K562 (cell line): ENCODE data around the gene C10orf71. TPM values are rescaled to one million over a fixed set of nuclear protein-coding genes. Genes with fewer than 3 reads are reported as not detected.

ENCODE experiments used
- ATAC-seq: fragments of 200-7000 bp; cut with Tn5 transposase; 3 replicates; pipeline ENCODE4 v1.9.1; 2020; ENCODE audit warnings: moderate library complexity
- BruUV-seq: library from RNA; stranded (reverse); fragments of 400-500 nt; replicated peaks from 2 replicates; lab custom pipeline; 2021; lab: Mats Ljungman, UMichigan
- CTCF ChIA-PET: fragments of 300-600 bp; formaldehyde crosslinking; extraction: SDS; loops from one replicate; lab custom pipeline; 2021; ENCODE audit warnings: low intra/inter-chr PET ratio; lab: Yijun Ruan, JAX
- POLR2A ChIA-PET: fragments of 300-600, 350-650 bp; sonication (Branson Sonifier 250); formaldehyde crosslinking; extraction: SDS; loops from one replicate; lab custom pipeline; 2021; ENCODE audit warnings: antibody characterized with exemption, inconsistent platforms; lab: Yijun Ruan, JAX
- DNase-seq, 4 experiments: peaks; one replicate each; pipeline versions ENCODE4 v3.0.0 to v3.0.0-alpha.2; 2011 to 2018; ENCODE audit warnings: low spot score in 3 of 4, mixed read lengths in 3 of 4; ENCODE audit errors: extremely low read depth in 1 of 4
- FAIRE-seq: peaks from 2 replicates; lab custom pipeline; 2011; peaks lifted over from hg19 to GRCh38; lab: Jason Lieb, UNC
- H2AFZ ChIP-seq: 2 replicates; pipeline ENCODE4 v1.6.0; 2011; ENCODE audit warnings: low read depth, low read length, control low read depth, inconsistent platforms
- H3K27ac ChIP-seq: fragments of 200-600 bp; 3 replicates; pipeline ENCODE4 v1.8.0; 2011; ENCODE audit warnings: low read depth, mild to moderate bottlenecking, control low read depth, inconsistent platforms, low read length, moderate library complexity, mixed read lengths; ENCODE audit errors: extremely low read depth
- H3K27me3 ChIP-seq, 2 experiments: fragments of 300-600 bp in 1 of 2; 2 replicates in 1 of 2; 3 replicates in 1 of 2; pipeline versions ENCODE4 v1.6.0 to v1.8.0; 2011; ENCODE audit warnings: inconsistent platforms in 2 of 2, low read length in 2 of 2, mild to moderate bottlenecking in 1 of 2, mixed read lengths in 1 of 2, moderate library complexity in 1 of 2; ENCODE audit not compliant: control insufficient read depth in 2 of 2, insufficient read depth in 2 of 2
- H3K36me3 ChIP-seq: fragments of 300-600 bp; 3 replicates; pipeline ENCODE4 v1.8.0; 2011; ENCODE audit warnings: mild to moderate bottlenecking, low read length, inconsistent platforms; ENCODE audit not compliant: control insufficient read depth, insufficient read depth
- H3K4me1 ChIP-seq, 2 experiments: fragments of 200-600 bp in 1 of 2; replicated peaks in 1 of 2; 2 replicates in 1 of 2; 3 replicates in 1 of 2; pipeline versions ENCODE4 v1.5.1 to v1.8.0; 2011; ENCODE audit warnings: inconsistent platforms in 2 of 2, low read length in 2 of 2, mild to moderate bottlenecking in 1 of 2, mixed read lengths in 1 of 2, moderate library complexity in 1 of 2; ENCODE audit not compliant: control insufficient read depth in 2 of 2, insufficient read depth in 2 of 2
- H3K4me2 ChIP-seq: 2 replicates; pipeline ENCODE4 v1.6.1; 2011; ENCODE audit warnings: low read length, control low read depth, inconsistent platforms, mixed read lengths; ENCODE audit not compliant: insufficient read depth
- H3K4me3 ChIP-seq: fragments of 200-600 bp; sonication (generic), shearing (Covaris generic); 2 replicates; pipeline ENCODE4 v1.5.1; 2016; ENCODE audit warnings: control low read depth, inconsistent platforms
- H3K79me2 ChIP-seq: fragments of 200-600 bp; 3 replicates; pipeline ENCODE4 v1.8.0; 2011; ENCODE audit warnings: low read length, inconsistent platforms; ENCODE audit not compliant: control insufficient read depth, insufficient read depth
- H3K9ac ChIP-seq, 2 experiments: 2 replicates each; pipeline versions ENCODE4 v1.6.0 to v1.6.1; 2011; ENCODE audit warnings: low read depth in 2 of 2, low read length in 2 of 2, control low read depth in 1 of 2, inconsistent platforms in 1 of 2, mild to moderate bottlenecking in 1 of 2, mixed read lengths in 1 of 2; ENCODE audit not compliant: insufficient read depth in 1 of 2
- H3K9me1 ChIP-seq: one replicate; pipeline ENCODE4 v1.6.0; 2011; ENCODE audit warnings: inconsistent platforms, mild to moderate bottlenecking, low read length, moderate library complexity; ENCODE audit not compliant: control insufficient read depth, insufficient read depth
- H3K9me3 ChIP-seq: replicated peaks from 2 replicates; pipeline ENCODE4 v1.5.1; 2011; ENCODE audit warnings: low read depth, low read length, inconsistent platforms; ENCODE audit not compliant: control insufficient read depth, insufficient read depth
- H4K20me1 ChIP-seq: replicated peaks from 2 replicates; pipeline ENCODE4 v1.6.1; 2011; ENCODE audit warnings: low read length, inconsistent platforms, mixed read lengths; ENCODE audit not compliant: control insufficient read depth, insufficient read depth
- KDM1A ChIP-seq, 2 experiments: fragments of 450-650 bp; IDR thresholded peaks; 2 replicates each; pipeline ENCODE4 v1.6.1; 2016; ENCODE audit warnings: mild to moderate bottlenecking in 2 of 2
- RERE ChIP-seq: sonication (generic); formaldehyde crosslinking; IDR thresholded peaks from 2 replicates; pipeline ENCODE4 v1.8.0; 2023; ENCODE audit warnings: missing genetic modification reagents, mild to moderate bottlenecking, borderline replicate concordance
- ZBTB8A ChIP-seq: fragments of 450-650 bp; IDR thresholded peaks from 2 replicates; pipeline ENCODE4 v1.6.1; 2018; ENCODE audit warnings: mild to moderate bottlenecking, moderate library complexity; ENCODE audit not compliant: partially characterized antibody
- ZKSCAN3 ChIP-seq: fragments of 250-450 bp; sonication (Bioruptor Pico); IDR thresholded peaks from 2 replicates; pipeline ENCODE4 v1.4.0; 2020
- ZNF239 ChIP-seq: fragments of 250-450 bp; sonication (Bioruptor Pico); IDR thresholded peaks from 2 replicates; pipeline ENCODE4 v1.4.0; 2020; ENCODE audit warnings: mild to moderate bottlenecking
- whole genome bisulfite sequencing: fragments of 100-300 bp; shearing (Covaris generic); methylation state at CpG from one replicate; pipeline ENCODE4 v1.1.6; 2016; ENCODE audit warnings: low coverage, mixed read lengths; ENCODE audit not compliant: insufficient coverage; ENCODE audit errors: missing lambda C conversion rate; 5-methylcytosine and 5-hydroxymethylcytosine counted together
- in situ Hi-C: fragments of 300-500 bp; cut with MboI; formaldehyde crosslinking; loops from 4 replicates; pipeline ENCODE4 v1.15.0; 2018; ENCODE audit warnings: inconsistent platforms, mixed read lengths
- intact Hi-C: fragments of 100-400 bp; cut with micrococcal nuclease; formaldehyde crosslinking; loops from 2 replicates; pipeline ENCODE4 v1.14.2; 2022
- polyA plus RNA-seq, 8 experiments: library from polyadenylated mRNA; depleted of rRNA in 4 of 8; stranded (reverse) in 5 of 8; unstranded in 3 of 8; fragments of >200 nt; fragmentation: Nextera tagmentation in 2 of 8; fragmentation: Illumina TruSeq in 1 of 8; extraction: Ambion mirVana in 2 of 8; extraction: Trizol in 1 of 8; gene quantifications; 2 replicates each; pipeline versions ENCODE4 v1.2.1 to v1.2.3, GENCODE V29; 2011 to 2014; ENCODE audit warnings: inconsistent platforms in 1 of 8, missing spikeins in 1 of 8
- total RNA-seq, 7 experiments: library from RNA; depleted of rRNA in 6 of 7; stranded (reverse); fragments of >200 nt in 6 of 7; fragmentation: Illumina TruSeq in 2 of 7; extraction: Trizol in 2 of 7; gene quantifications; 2 replicates each; pipeline versions ENCODE4 v1.2.1 to v1.2.3, GENCODE V29; 2011 to 2021; ENCODE audit warnings: low replicate concordance in 1 of 7
- TF ChIP-seq, protein P1 (sequence below): fragments of 450-650 bp; IDR thresholded peaks from 2 replicates; pipeline ENCODE4 v1.6.1; 2016; ENCODE audit warnings: low read depth

The C10orf71 gene
- total and polyA plus RNA-seq, 9 of the 15 experiments (the other 6 are each of a cell fraction or from before 2014, with no cell fraction given): 0.06 to 4.5 (median 1.3) TPM

GRCh38 chr10:49294731-49295130, 4.2 kb upstream of the C10orf71 start (continued):
- no peak for TF ChIP-seq RERE

GRCh38 chr10:49295297-49295696, 3.7 kb upstream of the C10orf71 start:
- Histone ChIP-seq H3K27ac (no peak overlapping the region), H3K79me2 (peaks cover 23% of the 10 kb centered on the region), H3K9ac (peak overlapping the region in 1 of 2 experiments; percentile 52; a peak in 2 of 4 replicates), H3K36me3 (no peaks in the 10 kb centered on the region), H3K4me2 (no peak overlapping the region), H3K27me3 (no peaks in the 10 kb centered on the region), H4K20me1 (no peaks in the 10 kb centered on the region), H3K9me3 (no peaks in the 10 kb centered on the region), H3K9me1 (no peaks in the 10 kb centered on the region), H2AFZ (no peak overlapping the region), H3K4me3 (no peak overlapping the region), H3K4me1 (peaks cover 23 to 33% of the 10 kb centered on the region in 2 experiments)
- 85% methylated on average over 3 of the region's 3 CpGs for WGBS
- intact Hi-C loops: no loop called here
- BruUV-seq: no TSS peak
- DNase-seq (no peak), ATAC-seq (no peak), FAIRE-seq (no peak)
- in situ Hi-C loops: no loop called here
- ChIA-PET POLR2A (interaction anchor here (0.6 to 1.8 kb wide), 4 partner anchors 8 to 22 kb away, joined by 4 to 8 read pairs (median 4); no protein-coding TSS in a partner anchor), CTCF (no interaction called here)
- TF ChIP-seq ZNF239 (CRISPR knock-in tag) (no peak), ZKSCAN3 (CRISPR knock-in tag) (no peak), ZBTB8A (no peak), KDM1A (IDR thresholded peaks at IDR 0.05) (no peak)
- TF ChIP-seq, protein P1, sequence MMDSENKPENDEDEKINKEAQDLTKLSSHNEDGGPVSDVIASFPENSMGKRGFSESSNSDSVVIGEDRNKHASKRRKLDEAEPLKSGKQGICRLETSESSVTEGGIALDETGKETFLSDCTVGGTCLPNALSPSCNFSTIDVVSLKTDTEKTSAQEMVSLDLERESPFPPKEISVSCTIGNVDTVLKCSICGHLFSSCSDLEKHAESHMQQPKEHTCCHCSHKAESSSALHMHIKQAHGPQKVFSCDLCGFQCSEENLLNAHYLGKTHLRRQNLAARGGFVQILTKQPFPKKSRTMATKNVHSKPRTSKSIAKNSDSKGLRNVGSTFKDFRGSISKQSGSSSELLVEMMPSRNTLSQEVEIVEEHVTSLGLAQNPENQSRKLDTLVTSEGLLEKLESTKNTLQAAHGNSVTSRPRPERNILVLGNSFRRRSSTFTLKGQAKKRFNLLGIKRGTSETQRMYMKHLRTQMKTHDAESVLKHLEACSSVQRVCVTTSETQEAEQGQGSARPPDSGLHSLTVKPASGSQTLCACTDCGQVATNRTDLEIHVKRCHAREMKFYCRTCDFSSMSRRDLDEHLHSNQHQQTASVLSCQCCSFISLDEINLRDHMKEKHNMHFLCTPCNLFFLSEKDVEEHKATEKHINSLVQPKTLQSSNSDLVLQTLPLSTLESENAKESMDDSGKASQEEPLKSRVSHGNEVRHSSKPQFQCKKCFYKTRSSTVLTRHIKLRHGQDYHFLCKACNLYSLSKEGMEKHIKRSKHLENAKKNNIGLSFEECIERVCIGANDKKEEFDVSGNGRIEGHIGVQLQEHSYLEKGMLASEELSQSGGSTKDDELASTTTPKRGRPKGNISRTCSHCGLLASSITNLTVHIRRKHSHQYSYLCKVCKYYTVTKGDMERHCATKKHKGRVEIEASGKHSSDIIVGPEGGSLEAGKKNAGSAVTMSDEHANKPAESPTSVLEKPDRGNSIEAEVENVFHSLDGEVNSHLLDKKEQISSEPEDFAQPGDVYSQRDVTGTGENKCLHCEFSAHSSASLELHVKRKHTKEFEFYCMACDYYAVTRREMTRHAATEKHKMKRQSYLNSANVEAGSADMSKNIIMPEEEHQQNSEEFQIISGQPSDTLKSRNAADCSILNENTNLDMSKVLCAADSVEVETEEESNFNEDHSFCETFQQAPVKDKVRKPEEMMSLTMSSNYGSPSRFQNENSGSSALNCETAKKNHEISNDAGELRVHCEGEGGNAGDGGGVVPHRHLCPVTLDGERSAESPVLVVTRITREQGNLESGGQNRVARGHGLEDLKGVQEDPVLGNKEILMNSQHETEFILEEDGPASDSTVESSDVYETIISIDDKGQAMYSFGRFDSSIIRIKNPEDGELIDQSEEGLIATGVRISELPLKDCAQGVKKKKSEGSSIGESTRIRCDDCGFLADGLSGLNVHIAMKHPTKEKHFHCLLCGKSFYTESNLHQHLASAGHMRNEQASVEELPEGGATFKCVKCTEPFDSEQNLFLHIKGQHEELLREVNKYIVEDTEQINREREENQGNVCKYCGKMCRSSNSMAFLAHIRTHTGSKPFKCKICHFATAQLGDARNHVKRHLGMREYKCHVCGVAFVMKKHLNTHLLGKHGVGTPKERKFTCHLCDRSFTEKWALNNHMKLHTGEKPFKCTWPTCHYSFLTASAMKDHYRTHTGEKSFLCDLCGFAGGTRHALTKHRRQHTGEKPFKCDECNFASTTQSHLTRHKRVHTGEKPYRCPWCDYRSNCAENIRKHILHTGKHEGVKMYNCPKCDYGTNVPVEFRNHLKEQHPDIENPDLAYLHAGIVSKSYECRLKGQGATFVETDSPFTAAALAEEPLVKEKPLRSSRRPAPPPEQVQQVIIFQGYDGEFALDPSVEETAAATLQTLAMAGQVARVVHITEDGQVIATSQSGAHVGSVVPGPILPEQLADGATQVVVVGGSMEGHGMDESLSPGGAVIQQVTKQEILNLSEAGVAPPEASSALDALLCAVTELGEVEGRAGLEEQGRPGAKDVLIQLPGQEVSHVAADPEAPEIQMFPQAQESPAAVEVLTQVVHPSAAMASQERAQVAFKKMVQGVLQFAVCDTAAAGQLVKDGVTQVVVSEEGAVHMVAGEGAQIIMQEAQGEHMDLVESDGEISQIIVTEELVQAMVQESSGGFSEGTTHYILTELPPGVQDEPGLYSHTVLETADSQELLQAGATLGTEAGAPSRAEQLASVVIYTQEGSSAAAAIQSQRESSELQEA: no peak
